Stimulated activated CD4-positive, alpha-beta T cell treated with anti-CD3 and anti-CD28 coated beads, Interleukin-1b, Interleukin-23, amount 100 ng/mL, for 24 hours (primary cell): Measurements from ENCODE around the gene ECM1.

Experiments used
- DNase-seq, 4 experiments: peaks; one replicate each; pipeline ENCODE4 v3.0.0-alpha.2; 2020; ENCODE audit warnings: low read depth in 4 of 4, low spot score in 1 of 4

Gene ECM1

GRCh38 chr1:150507912-150508864 is at the start of gene ECM1:
ECM1 (plus strand) TSS chr1:150508109; CDS start chr1:150508210, 101 bp downstream.
- DNase-seq = no peak

- peak; percentile 33 to 56 (median 54) for DNase-seq
Measured at GRCh38 chr1:150464422-150464826, 43.5 kb upstream of the ECM1 start.

GRCh38 chr1:150466964-150467363 is 40.9 kb upstream of the ECM1 start:
- no peak for DNase-seq

- no peak for DNase-seq
Measured at GRCh38 chr1:150469291-150469690, 38.6 kb upstream of the ECM1 start.

- no peak for DNase-seq
Measured at GRCh38 chr1:150472601-150473200, 35.2 kb upstream of the ECM1 start.

GRCh38 chr1:150473659-150474058 is 34.2 kb upstream of the ECM1 start:
- no peak for DNase-seq

- DNase-seq = no peak
Measured at GRCh38 chr1:150474869-150475268, 33.0 kb upstream of the ECM1 start.

GRCh38 chr1:150476754-150477153 is 31.2 kb upstream of the ECM1 start:
- DNase-seq = no peak

GRCh38 chr1:150477320-150477719 is 30.6 kb upstream of the ECM1 start:
- DNase-seq = no peak

- DNase-seq = no peak
Measured at GRCh38 chr1:150477733-150478132, 30.2 kb upstream of the ECM1 start.

GRCh38 chr1:150479370-150479769 is 28.5 kb upstream of the ECM1 start:
- no peak for DNase-seq

GRCh38 chr1:150479927-150480352 is 28.0 kb upstream of the ECM1 start:
- no peak for DNase-seq

- DNase-seq = no peak
Measured at GRCh38 chr1:150484431-150484830, 23.5 kb upstream of the ECM1 start.

- no peak for DNase-seq
Measured at GRCh38 chr1:150484861-150485260, 23.0 kb upstream of the ECM1 start.

- DNase-seq = peak; percentile 83 to 95 (median 90)
Measured at GRCh38 chr1:150486966-150487762, 20.7 kb upstream of the ECM1 start, which contains the start of gene TARS2. TARS2 (plus strand) TSS chr1:150487419; CDS start chr1:150487451, 32 bp downstream.

GRCh38 chr1:150487763-150488115 is 20.2 kb upstream of the ECM1 start:
- DNase-seq = no peak

GRCh38 chr1:150493175-150493574 is 14.7 kb upstream of the ECM1 start:
- no peak for DNase-seq

GRCh38 chr1:150498342-150498741 is 9.6 kb upstream of the ECM1 start:
- no peak for DNase-seq

- DNase-seq = no peak
Measured at GRCh38 chr1:150505431-150505830, 2.5 kb upstream of the ECM1 start.

- DNase-seq = no peak
Measured at GRCh38 chr1:150508982-150509381, 1.1 kb downstream of the ECM1 start.

- DNase-seq = no peak
Measured at GRCh38 chr1:150511551-150511950, 3.6 kb downstream of the ECM1 start.
